ENCODE measurements around the gene MAPK12. TPM values are rescaled to one million over a fixed set of nuclear protein-coding genes. Genes with fewer than 3 reads are reported as not detected.

The MAPK12 gene
- total and polyA plus RNA-seq, 2 donors (not counting 1 experiment from before 2014, with no cell fraction given) = 16.4 to 30.1 TPM

DNA sequence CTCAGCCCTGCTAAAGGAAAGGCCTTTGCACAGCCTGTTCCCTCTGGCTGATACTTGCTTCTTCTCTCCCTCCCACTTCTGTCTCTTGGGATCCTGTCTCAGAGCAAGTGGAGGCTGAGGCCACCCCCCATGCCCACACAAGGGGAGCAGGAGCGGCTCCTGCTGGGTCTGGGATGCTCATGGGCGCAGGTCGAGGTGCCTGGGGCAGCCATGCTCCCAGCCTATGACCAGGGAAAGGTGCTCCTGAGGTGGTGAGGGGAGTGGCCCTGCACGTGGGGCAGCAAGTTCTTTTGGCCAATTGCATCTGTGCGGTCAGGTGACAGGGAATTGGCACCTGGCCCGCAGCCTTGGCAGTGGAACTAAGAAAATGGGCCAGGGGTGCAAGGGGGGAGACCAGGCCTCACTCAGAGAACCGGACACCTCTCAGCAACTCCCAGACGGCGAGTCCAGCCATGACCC is 7.2 kb upstream of the MAPK12 start:
- Histone ChIP-seq H3K4me1 (ENCODE audit: control insufficient read depth, extremely low read depth, insufficient read depth, low read length) (peaks cover 10% of the 10 kb centered on the region), H3K79me2 (ENCODE audit: control insufficient read depth, insufficient read depth, low read length) (no peaks in the 10 kb centered on the region), H3K27me3 (ENCODE audit: control insufficient read depth, insufficient read depth, low read length) (no peaks in the 10 kb centered on the region), H3K4me2 (ENCODE audit: extremely low read depth, insufficient read depth, low read length) (no peak overlapping the region), H3K9me3 (ENCODE audit: control insufficient read depth, insufficient read depth, low read depth, low read length) (no peaks in the 10 kb centered on the region), H4K20me1 (ENCODE audit: control insufficient read depth, extremely low read depth, insufficient read depth, low read length) (no peaks in the 10 kb centered on the region), H2AFZ (ENCODE audit: low read length) (no peak overlapping the region), H3K27ac (ENCODE audit: insufficient read depth, low read length) (no peak overlapping the region), H3K36me3 (ENCODE audit: control insufficient read depth, insufficient read depth, low read length) (no peaks in the 10 kb centered on the region), H3K4me3 (replicated peaks in 1 of 4; ENCODE audit: control extremely low read depth in 1 of 4, insufficient read depth in 1 of 4, low read depth in 3 of 4, low read length in 4 of 4) (no peak overlapping the region), H3K9ac (ENCODE audit: insufficient read depth, low read length) (no peak overlapping the region)
- TF ChIP-seq CTCF (conservative IDR thresholded peaks at IDR 0.05 in 1 of 2, IDR thresholded peaks at IDR 0.05 in 1 of 2; ENCODE audit: low read depth in 1 of 2, low read length in 2 of 2) (no peak), EZH2 (IDR thresholded peaks at IDR 0.05; ENCODE audit: low read length, missing control alignments) (no peak)
- DNase-seq (ENCODE audit: low read depth in 2 of 2) = no peak

DNA sequence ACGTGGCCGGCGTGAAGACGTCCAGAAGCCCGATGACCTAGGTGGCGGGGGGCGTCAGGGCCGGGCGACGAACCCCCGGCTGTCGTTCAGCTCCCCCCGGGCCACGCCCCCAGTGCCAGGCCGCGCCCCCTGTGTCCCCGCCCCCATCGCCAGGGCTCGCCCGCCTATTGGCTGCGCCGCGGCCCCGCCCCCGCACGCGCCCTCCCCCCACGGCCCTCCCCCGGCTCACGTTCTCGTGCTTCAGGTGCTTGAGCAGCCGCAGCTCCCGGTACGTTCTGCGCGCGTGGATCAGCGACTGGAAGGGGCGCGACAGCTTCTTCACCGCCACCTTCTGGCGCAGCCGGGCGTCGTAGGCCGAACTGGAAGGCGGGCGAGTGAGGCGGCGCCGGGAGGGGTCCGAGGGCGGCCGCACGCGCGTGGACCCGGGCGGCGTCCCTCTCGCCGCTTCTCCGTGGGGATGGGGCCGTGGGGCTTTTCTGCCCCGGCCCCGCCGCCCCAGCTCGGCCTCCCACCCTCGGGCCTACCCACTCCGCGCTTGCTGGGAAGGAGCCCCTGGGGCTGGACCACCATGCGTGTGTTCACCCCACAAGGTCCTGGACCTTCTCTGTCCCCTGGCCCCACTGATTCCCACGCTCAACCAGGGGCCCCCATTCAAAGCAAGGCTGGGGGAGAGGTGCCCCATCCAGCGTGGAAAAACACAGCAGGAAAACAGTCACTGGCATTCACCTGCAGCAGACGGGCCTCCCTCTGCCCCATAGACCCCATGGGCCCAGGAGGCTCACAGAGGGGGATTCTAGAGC is 6.3 kb upstream of the MAPK12 start:
- H2AFZ ChIP-seq (ENCODE audit: low read length) = no peak overlapping the region
- H3K4me3 ChIP-seq (replicated peaks in 1 of 4; ENCODE audit: control extremely low read depth in 1 of 4, insufficient read depth in 1 of 4, low read depth in 3 of 4, low read length in 4 of 4) = peak overlapping the region in 1 of 4 experiments; percentile 46
- peak overlapping the region; percentile 44 for H3K4me2 ChIP-seq (ENCODE audit: extremely low read depth, insufficient read depth, low read length)
- no peak overlapping the region for H3K27ac ChIP-seq (ENCODE audit: insufficient read depth, low read length)
- H3K36me3 ChIP-seq (ENCODE audit: control insufficient read depth, insufficient read depth, low read length) = no peaks in the 10 kb centered on the region
- H3K27me3 ChIP-seq (ENCODE audit: control insufficient read depth, insufficient read depth, low read length) = no peaks in the 10 kb centered on the region
- no peak overlapping the region for H3K9ac ChIP-seq (ENCODE audit: insufficient read depth, low read length)
- no peaks in the 10 kb centered on the region for H3K79me2 ChIP-seq (ENCODE audit: control insufficient read depth, insufficient read depth, low read length)
- no peaks in the 10 kb centered on the region for H4K20me1 ChIP-seq (ENCODE audit: control insufficient read depth, extremely low read depth, insufficient read depth, low read length)
- peaks cover 10% of the 10 kb centered on the region for H3K4me1 ChIP-seq (ENCODE audit: control insufficient read depth, extremely low read depth, insufficient read depth, low read length)
- no peak for TF ChIP-seq EZH2 (IDR thresholded peaks at IDR 0.05; ENCODE audit: low read length, missing control alignments)
- peak in 1 of 2 donors; percentile 27 for TF ChIP-seq CTCF (conservative IDR thresholded peaks at IDR 0.05 in 1 of 2, IDR thresholded peaks at IDR 0.05 in 1 of 2; ENCODE audit: low read depth in 1 of 2, low read length in 2 of 2)
- peak; percentile 41 to 51 for DNase-seq (ENCODE audit: low read depth in 2 of 2)
- no peaks in the 10 kb centered on the region for H3K9me3 ChIP-seq (ENCODE audit: control insufficient read depth, insufficient read depth, low read depth, low read length)

- Histone ChIP-seq H3K4me1 (ENCODE audit: control insufficient read depth, extremely low read depth, insufficient read depth, low read length) (peaks cover 15% of the 10 kb centered on the region), H3K4me2 (ENCODE audit: extremely low read depth, insufficient read depth, low read length) (no peak overlapping the region), H3K9ac (ENCODE audit: insufficient read depth, low read length) (no peak overlapping the region), H3K27ac (ENCODE audit: insufficient read depth, low read length) (no peak overlapping the region), H3K36me3 (ENCODE audit: control insufficient read depth, insufficient read depth, low read length) (no peaks in the 10 kb centered on the region), H3K27me3 (ENCODE audit: control insufficient read depth, insufficient read depth, low read length) (no peaks in the 10 kb centered on the region), H3K9me3 (ENCODE audit: control insufficient read depth, insufficient read depth, low read depth, low read length) (no peaks in the 10 kb centered on the region), H2AFZ (ENCODE audit: low read length) (no peak overlapping the region), H4K20me1 (ENCODE audit: control insufficient read depth, extremely low read depth, insufficient read depth, low read length) (no peaks in the 10 kb centered on the region), H3K4me3 (replicated peaks in 1 of 4; ENCODE audit: control extremely low read depth in 1 of 4, insufficient read depth in 1 of 4, low read depth in 3 of 4, low read length in 4 of 4) (peak overlapping the region in 1 of 4 experiments; percentile 34), H3K79me2 (ENCODE audit: control insufficient read depth, insufficient read depth, low read length) (no peaks in the 10 kb centered on the region)
- TF ChIP-seq CTCF (conservative IDR thresholded peaks at IDR 0.05 in 1 of 2, IDR thresholded peaks at IDR 0.05 in 1 of 2; ENCODE audit: low read depth in 1 of 2, low read length in 2 of 2) (no peak), EZH2 (IDR thresholded peaks at IDR 0.05; ENCODE audit: low read length, missing control alignments) (no peak)
- no peak for DNase-seq (ENCODE audit: low read depth in 2 of 2)
These were observed 5.5 kb upstream of the MAPK12 start for GRCh38 chr22:50266994-50267393.

All from fibroblast of lung (primary cell).